Bronchial epithelial cell (primary cell): ENCODE data around the gene AP2B1. TPM values are rescaled to one million over a fixed set of nuclear protein-coding genes. Genes with fewer than 3 reads are reported as not detected.

Source experiments
- DNase-seq: peaks from one replicate; pipeline ENCODE4 v3.0.0-alpha.2; 2010; ENCODE audit warnings: low read depth
- FAIRE-seq: peaks from 2 replicates; lab custom pipeline; 2011; peaks lifted over from hg19 to GRCh38; lab: Jason Lieb, UNC
- H3K27me3 ChIP-seq: 2 replicates; pipeline ENCODE4 v1.5.1; 2011; ENCODE audit warnings: low read length; ENCODE audit not compliant: control insufficient read depth, insufficient read depth
- H3K36me3 ChIP-seq: 2 replicates; pipeline ENCODE4 v1.5.1; 2011; ENCODE audit warnings: low read length; ENCODE audit not compliant: control insufficient read depth, insufficient read depth
- H3K4me3 ChIP-seq: 2 replicates; pipeline ENCODE4 v1.5.1; 2011; ENCODE audit warnings: mild to moderate bottlenecking, low read depth, low read length, control low read depth
- total RNA-seq: library from RNA; depleted of rRNA; stranded (reverse); fragments of >200 nt; gene quantifications from 2 replicates; pipeline ENCODE4 v1.2.1, GENCODE V29; 2014
- TF ChIP-seq, protein P1 (sequence below): IDR thresholded peaks from 2 replicates; pipeline ENCODE4 v1.5.1; 2011; ENCODE audit warnings: mild to moderate bottlenecking, moderate library complexity, low read length, control low read depth, inconsistent platforms; ENCODE audit not compliant: insufficient read depth, severe bottlenecking

The AP2B1 gene
- total RNA-seq, 1 donor from 2014 or later = 50.8 TPM

DNA sequence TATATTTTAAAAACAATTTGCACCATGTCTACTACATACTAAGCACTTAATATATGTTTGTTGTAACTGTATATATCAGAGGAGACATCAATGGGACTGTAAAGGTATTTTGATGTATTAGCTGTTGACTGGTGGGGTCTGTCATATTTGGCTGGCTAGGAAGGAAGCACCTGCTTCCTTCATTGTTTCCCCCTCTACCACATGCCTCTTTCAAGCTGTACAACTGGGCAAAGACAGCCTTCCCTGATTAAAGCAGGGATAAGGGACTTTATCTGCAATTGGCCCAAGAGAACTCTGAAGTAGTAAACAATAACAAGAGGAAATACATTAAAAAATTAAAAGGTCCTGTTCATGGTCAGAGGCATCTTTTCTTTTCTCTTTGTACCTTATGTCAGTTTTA is 44.1 kb upstream of the AP2B1 start:
- Histone ChIP-seq H3K36me3 (no peaks in the 10 kb centered on the region), H3K27me3 (peaks cover 3% of the 10 kb centered on the region), H3K4me3 (no peak overlapping the region)
- DNase-seq = no peak
- FAIRE-seq = no peak
- TF ChIP-seq, protein P1, sequence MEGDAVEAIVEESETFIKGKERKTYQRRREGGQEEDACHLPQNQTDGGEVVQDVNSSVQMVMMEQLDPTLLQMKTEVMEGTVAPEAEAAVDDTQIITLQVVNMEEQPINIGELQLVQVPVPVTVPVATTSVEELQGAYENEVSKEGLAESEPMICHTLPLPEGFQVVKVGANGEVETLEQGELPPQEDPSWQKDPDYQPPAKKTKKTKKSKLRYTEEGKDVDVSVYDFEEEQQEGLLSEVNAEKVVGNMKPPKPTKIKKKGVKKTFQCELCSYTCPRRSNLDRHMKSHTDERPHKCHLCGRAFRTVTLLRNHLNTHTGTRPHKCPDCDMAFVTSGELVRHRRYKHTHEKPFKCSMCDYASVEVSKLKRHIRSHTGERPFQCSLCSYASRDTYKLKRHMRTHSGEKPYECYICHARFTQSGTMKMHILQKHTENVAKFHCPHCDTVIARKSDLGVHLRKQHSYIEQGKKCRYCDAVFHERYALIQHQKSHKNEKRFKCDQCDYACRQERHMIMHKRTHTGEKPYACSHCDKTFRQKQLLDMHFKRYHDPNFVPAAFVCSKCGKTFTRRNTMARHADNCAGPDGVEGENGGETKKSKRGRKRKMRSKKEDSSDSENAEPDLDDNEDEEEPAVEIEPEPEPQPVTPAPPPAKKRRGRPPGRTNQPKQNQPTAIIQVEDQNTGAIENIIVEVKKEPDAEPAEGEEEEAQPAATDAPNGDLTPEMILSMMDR = no peak

DNA sequence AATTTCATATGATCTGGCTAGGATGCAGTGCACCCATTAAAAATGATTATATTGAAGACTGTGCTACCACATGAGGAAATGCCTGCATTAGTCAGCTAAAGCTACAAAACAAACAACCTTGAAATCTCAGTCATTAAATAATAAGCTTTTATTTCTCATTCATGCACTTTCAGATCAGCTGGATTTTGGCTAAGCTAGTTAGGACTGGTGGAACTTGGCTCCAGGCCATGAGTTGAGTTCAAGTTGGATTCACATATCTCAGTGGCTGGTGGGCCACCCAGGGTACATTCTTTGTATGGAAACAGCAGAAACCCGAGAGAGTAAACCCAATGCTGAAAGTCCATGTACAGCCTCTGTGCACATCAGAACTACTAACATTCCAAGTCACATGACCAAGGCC is 43.3 kb upstream of the AP2B1 start:
- no peak overlapping the region for H3K4me3 ChIP-seq
- peaks cover 3% of the 10 kb centered on the region for H3K27me3 ChIP-seq
- no peaks in the 10 kb centered on the region for H3K36me3 ChIP-seq
- FAIRE-seq = no peak
- peak; percentile 47 for DNase-seq
- TF ChIP-seq, protein P1 = no peak

DNA sequence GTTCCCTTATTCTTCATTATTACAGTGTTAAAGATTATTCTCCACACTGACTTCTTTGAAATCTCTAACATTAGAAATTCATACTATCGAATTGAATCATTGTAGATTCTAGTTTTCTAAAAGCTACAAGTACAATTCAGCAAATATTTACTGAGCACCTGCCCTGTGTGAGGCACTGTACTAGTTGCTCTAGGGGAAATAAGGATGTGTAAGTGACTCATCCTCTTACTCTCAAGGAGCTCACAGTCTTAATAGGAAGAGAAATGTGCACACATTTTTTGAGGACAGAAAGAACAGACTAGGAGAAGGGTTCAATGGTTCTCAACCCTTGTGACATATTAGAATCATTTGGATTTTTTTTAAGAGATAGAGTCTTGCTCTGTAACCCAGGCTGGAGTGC is 42.0 kb upstream of the AP2B1 start:
- FAIRE-seq (no peak), DNase-seq (peak; percentile 19)
- H3K27me3 ChIP-seq = peaks cover 3% of the 10 kb centered on the region
- TF ChIP-seq, protein P1 = no peak
- no peaks in the 10 kb centered on the region for H3K36me3 ChIP-seq
- no peak overlapping the region for H3K4me3 ChIP-seq

DNA sequence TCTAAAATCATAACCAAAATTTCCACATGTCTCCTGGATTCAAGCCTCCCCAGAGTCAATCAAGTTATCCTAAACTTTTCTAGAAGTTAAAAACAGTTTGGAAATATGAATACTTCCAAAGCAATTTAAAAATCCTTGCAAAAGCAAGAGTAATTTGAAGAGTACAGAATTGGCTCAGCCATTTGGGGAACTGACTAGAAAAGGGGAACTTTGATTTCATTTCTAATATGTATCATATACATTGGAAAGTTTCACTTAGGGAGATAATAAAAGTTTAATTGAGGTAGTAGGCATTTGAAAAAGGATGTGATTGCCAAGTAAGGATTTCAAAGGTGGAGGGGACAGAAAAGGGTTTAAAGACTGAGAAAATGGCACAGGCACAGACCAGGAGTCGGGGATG is 40.6 kb upstream of the AP2B1 start:
- no peak for DNase-seq
- TF ChIP-seq, protein P1 = no peak
- Histone ChIP-seq H3K4me3 (no peak overlapping the region), H3K36me3 (no peaks in the 10 kb centered on the region), H3K27me3 (peaks cover 3% of the 10 kb centered on the region)
- no peak for FAIRE-seq

DNA sequence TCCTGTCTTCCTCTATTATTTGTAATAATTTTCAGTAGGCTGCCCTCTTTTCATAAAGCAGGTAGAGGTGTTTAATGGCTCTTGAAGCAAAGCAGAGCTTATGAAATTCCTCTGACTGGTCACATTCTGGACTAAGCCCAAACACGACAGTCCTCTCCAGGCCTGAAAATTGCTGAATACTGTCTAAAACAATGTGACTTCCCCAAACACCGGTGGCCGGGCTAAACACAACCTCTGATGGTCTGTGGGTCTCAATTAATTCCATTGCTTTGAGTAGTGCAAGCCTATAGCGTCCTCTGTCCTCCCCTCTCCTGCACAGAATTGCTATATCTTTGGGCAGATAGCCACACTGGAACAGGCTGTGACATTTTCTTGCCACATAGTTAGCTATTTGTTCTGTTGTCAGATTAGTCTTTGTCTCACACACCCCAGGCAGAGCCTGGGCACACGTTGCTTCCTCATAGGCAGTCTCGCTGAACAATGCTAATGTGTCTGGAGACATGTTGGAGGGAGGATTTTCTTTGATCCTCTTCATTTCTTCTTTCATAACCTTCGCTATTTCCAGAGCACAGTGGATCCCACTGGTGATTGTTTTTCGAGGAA is 38.8 kb upstream of the AP2B1 start:
- TF ChIP-seq, protein P1 = no peak
- Histone ChIP-seq H3K27me3 (peaks cover 5% of the 10 kb centered on the region), H3K36me3 (no peaks in the 10 kb centered on the region), H3K4me3 (no peak overlapping the region)
- no peak for DNase-seq
- peak; percentile 94 for FAIRE-seq

DNA sequence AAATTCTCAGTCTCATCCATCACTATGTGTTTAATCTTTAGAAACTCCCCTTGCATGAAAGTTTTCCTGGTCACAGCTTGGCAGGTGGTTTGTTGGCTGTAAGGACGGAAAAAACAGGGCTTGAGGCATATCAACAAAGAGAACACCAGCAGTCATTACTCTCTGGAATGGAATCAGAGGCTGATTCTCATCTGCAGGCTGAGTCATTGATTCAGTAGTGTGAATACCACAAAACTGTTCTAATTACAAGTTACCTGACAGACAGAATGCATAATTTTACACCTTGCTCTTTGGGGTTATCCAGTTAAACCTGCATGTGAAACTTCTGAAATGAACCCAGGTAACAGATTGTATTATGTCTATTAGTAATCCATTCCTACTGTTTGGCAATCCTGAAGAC is 38.1 kb upstream of the AP2B1 start:
- Histone ChIP-seq H3K4me3 (no peak overlapping the region), H3K27me3 (peaks cover 5% of the 10 kb centered on the region), H3K36me3 (no peaks in the 10 kb centered on the region)
- TF ChIP-seq, protein P1 = no peak
- DNase-seq (peak; percentile 30), FAIRE-seq (no peak)
